Suprapubic skin (tissue), 3 donors: ENCODE measurements around the gene SLIT1.

Experiments
- CTCF ChIP-seq, 2 donors: fragments of 200-600 bp in 1 of 2; fragments of 450-650 bp in 1 of 2; sonication (generic) in 1 of 2; IDR thresholded peaks; one replicate each; pipeline ENCODE4 v1.5.1; 2016 to 2019; ENCODE audit warnings: antibody characterized with exemption in 2 of 2, mild to moderate bottlenecking in 1 of 2, moderate library complexity in 1 of 2
- EP300 ChIP-seq: sonication (generic); formaldehyde crosslinking; IDR thresholded peaks from one replicate; pipeline ENCODE4 v1.6.1; 2017; ENCODE audit warnings: antibody characterized with exemption

GRCh38 chr10:97031459-97031858 is 154.3 kb downstream of the SLIT1 start:
- TF ChIP-seq CTCF (IDR thresholded peaks at IDR 0.05) (no peak), EP300 (no peak)
